PC-3 (cell line): ENCODE data around the gene GDPD5. TPM values are rescaled to one million over a fixed set of nuclear protein-coding genes. Genes with fewer than 3 reads are reported as not detected.

Experiments used
- ATAC-seq: fragments of 200-7000 bp; cut with Tn5 transposase; 2 replicates; pipeline ENCODE4 v1.9.1; 2020; ENCODE audit warnings: mild to moderate bottlenecking, moderate library complexity
- BruUV-seq: library from RNA; stranded (reverse); fragments of 400-500 nt; replicated peaks from 2 replicates; lab custom pipeline; 2021; lab: Mats Ljungman, UMichigan
- CTCF ChIA-PET: fragments of 300-600 bp; sonication (Branson Sonifier 250); formaldehyde crosslinking; loops from one replicate; lab custom pipeline; 2022; ENCODE audit warnings: antibody characterized with exemption; lab: Charles Lee
- POLR2A ChIA-PET: fragments of 300-600 bp; sonication (Branson Sonifier 250); formaldehyde crosslinking; loops from one replicate; lab custom pipeline; 2022; ENCODE audit warnings: antibody characterized with exemption; ENCODE audit not compliant: unreplicated experiment; lab: Charles Lee
- DNase-seq: peaks from one replicate; pipeline ENCODE4 v3.0.0-alpha.2; 2015
- H2AFZ ChIP-seq: fragments of 300-600 bp; sonication (generic); 2 replicates; pipeline ENCODE4 v1.6.0; 2016; ENCODE audit warnings: antibody characterized with exemption, low read length
- H3F3A ChIP-seq: fragments of 300-600 bp; sonication (generic); one replicate; pipeline ENCODE4 v1.6.0; 2017; ENCODE audit warnings: antibody characterized with exemption, low read length, control low read depth, mild to moderate bottlenecking; ENCODE audit not compliant: unreplicated experiment
- H3K27ac ChIP-seq: fragments of 300-600 bp; sonication (generic); 2 replicates; pipeline ENCODE4 v1.5.1; 2016; ENCODE audit warnings: mild to moderate bottlenecking, low read length
- H3K27me3 ChIP-seq: fragments of 300-600 bp; sonication (generic); 2 replicates; pipeline ENCODE4 v1.6.1; 2016; ENCODE audit warnings: low read length, mixed read lengths
- H3K36me3 ChIP-seq: fragments of 300-600 bp; sonication (generic); 2 replicates; pipeline ENCODE4 v1.6.1; 2016; ENCODE audit warnings: low read depth, mixed run types, low read length, mixed read lengths
- H3K4me1 ChIP-seq: fragments of 300-600 bp; sonication (generic); 2 replicates; pipeline ENCODE4 v1.5.1; 2016; ENCODE audit warnings: low read length; ENCODE audit not compliant: insufficient read depth
- H3K4me2 ChIP-seq: fragments of 300-600 bp; sonication (generic); 2 replicates; pipeline ENCODE4 v1.6.0; 2016; ENCODE audit warnings: low read length
- H3K4me3 ChIP-seq: fragments of 300-600 bp; sonication (generic); 2 replicates; pipeline ENCODE4 v1.5.1; 2016; ENCODE audit warnings: mild to moderate bottlenecking, low read length, mixed read lengths
- H3K79me2 ChIP-seq: fragments of 300-600 bp; sonication (generic); 2 replicates; pipeline ENCODE4 v1.6.1; 2017; ENCODE audit warnings: low read length, mixed read lengths
- H3K9ac ChIP-seq: fragments of 300-600 bp; sonication (generic); 2 replicates; pipeline ENCODE4 v1.6.0; 2016; ENCODE audit warnings: mild to moderate bottlenecking, low read length
- H3K9me2 ChIP-seq: fragments of 300-600 bp; sonication (generic); replicated peaks from 2 replicates; pipeline ENCODE4 v1.6.1; 2016; ENCODE audit warnings: mixed run types, low read length, mixed read lengths
- H3K9me3 ChIP-seq: fragments of 300-600 bp; sonication (generic); 2 replicates; pipeline ENCODE4 v1.6.1; 2016; ENCODE audit warnings: low read length, mixed read lengths
- H4K20me1 ChIP-seq: fragments of 300-600 bp; sonication (generic); 2 replicates; pipeline ENCODE4 v1.6.1; 2016; ENCODE audit warnings: low read length, mixed read lengths
- EZH2 ChIP-seq: fragments of 300-600 bp; sonication (generic); IDR thresholded peaks from one replicate; pipeline ENCODE4 v1.6.1; 2017; ENCODE audit warnings: antibody characterized with exemption, mild to moderate bottlenecking, low read length; ENCODE audit not compliant: unreplicated experiment
- EZH2phosphoT487 ChIP-seq: fragments of 300-600 bp; sonication (generic); IDR thresholded peaks from 2 replicates; pipeline ENCODE4 v1.6.1; 2018; ENCODE audit warnings: mild to moderate bottlenecking, antibody characterized with exemption, low read length, borderline replicate concordance
- intact Hi-C: fragments of 100-400 bp; cut with micrococcal nuclease; formaldehyde crosslinking; loops from 2 replicates; pipeline ENCODE4 v1.9.0; 2023
- total RNA-seq: library from RNA; depleted of rRNA; stranded (reverse); fragments of >200 nt; gene quantifications from 2 replicates; pipeline ENCODE4 v1.2.3, GENCODE V29; 2014
- TF ChIP-seq, protein P1 (sequence below): fragments of 300-600 bp; sonication (generic); conservative IDR thresholded peaks from 2 replicates; pipeline ENCODE4 v1.5.1; 2017; ENCODE audit warnings: antibody characterized with exemption, low read depth, mild to moderate bottlenecking, low read length

Gene GDPD5
- total RNA-seq, 1 experiment from 2014 or later = 21.4 TPM

- no peaks in the 10 kb centered on the region for H3K79me2 ChIP-seq
- ATAC-seq (no peak), DNase-seq (no peak)
- no peak overlapping the region for H2AFZ ChIP-seq
- intact Hi-C loops = no loop called here
- POLR2A ChIA-PET = interaction anchor here (0.6 kb wide), 1 partner anchor 34 kb away, joined by 3 read pairs; no protein-coding TSS in a partner anchor
- no peaks in the 10 kb centered on the region for H3K36me3 ChIP-seq
- no peak overlapping the region for H3K9ac ChIP-seq
- no peaks in the 10 kb centered on the region for H3K9me3 ChIP-seq
- CTCF ChIA-PET = no interaction called here
- TF ChIP-seq EZH2phosphoT487 (no peak), EZH2 (no peak)
- TF ChIP-seq, protein P1, sequence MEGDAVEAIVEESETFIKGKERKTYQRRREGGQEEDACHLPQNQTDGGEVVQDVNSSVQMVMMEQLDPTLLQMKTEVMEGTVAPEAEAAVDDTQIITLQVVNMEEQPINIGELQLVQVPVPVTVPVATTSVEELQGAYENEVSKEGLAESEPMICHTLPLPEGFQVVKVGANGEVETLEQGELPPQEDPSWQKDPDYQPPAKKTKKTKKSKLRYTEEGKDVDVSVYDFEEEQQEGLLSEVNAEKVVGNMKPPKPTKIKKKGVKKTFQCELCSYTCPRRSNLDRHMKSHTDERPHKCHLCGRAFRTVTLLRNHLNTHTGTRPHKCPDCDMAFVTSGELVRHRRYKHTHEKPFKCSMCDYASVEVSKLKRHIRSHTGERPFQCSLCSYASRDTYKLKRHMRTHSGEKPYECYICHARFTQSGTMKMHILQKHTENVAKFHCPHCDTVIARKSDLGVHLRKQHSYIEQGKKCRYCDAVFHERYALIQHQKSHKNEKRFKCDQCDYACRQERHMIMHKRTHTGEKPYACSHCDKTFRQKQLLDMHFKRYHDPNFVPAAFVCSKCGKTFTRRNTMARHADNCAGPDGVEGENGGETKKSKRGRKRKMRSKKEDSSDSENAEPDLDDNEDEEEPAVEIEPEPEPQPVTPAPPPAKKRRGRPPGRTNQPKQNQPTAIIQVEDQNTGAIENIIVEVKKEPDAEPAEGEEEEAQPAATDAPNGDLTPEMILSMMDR = no peak
- no peaks in the 10 kb centered on the region for H3K27me3 ChIP-seq
- peaks cover 19% of the 10 kb centered on the region for H3K4me1 ChIP-seq
- no TSS peak for BruUV-seq
- H3F3A ChIP-seq = no peaks in the 10 kb centered on the region
- H3K4me3 ChIP-seq = no peak overlapping the region
- H4K20me1 ChIP-seq = no peaks in the 10 kb centered on the region
- H3K27ac ChIP-seq = no peak overlapping the region
- no peak overlapping the region for H3K4me2 ChIP-seq
- H3K9me2 ChIP-seq = no peaks in the 10 kb centered on the region
Observed at GRCh38 chr11:75434051-75434450, 91.7 kb downstream of the GDPD5 start.

DNA sequence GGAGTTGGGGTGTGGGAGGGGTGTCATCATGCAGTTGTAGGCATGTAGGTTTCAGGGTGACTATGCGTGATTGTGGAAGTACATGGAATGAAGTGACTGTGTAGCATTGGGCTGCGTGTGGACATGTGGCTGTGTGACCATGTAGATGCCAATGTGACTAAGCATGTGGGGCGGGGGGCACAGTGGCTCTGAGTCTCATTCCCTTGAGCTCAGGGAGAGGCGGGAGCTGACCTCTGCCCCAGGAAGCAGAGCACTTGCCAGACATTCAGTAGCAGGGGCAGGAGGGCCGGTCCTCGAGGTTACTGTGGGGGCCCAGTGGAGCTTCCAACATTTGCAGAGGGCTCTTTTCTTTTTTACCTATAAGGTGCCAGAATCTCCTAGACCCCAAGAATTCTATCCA, 92.3 kb downstream of the GDPD5 start:
- Histone ChIP-seq H3K4me1 (peaks cover 23% of the 10 kb centered on the region), H4K20me1 (no peaks in the 10 kb centered on the region), H3K79me2 (no peaks in the 10 kb centered on the region), H3K9me3 (no peaks in the 10 kb centered on the region), H3K9me2 (no peaks in the 10 kb centered on the region), H3F3A (no peaks in the 10 kb centered on the region), H3K27me3 (no peaks in the 10 kb centered on the region), H3K9ac (no peak overlapping the region), H3K27ac (no peak overlapping the region), H3K36me3 (no peaks in the 10 kb centered on the region), H3K4me2 (no peak overlapping the region), H3K4me3 (no peak overlapping the region), H2AFZ (no peak overlapping the region)
- POLR2A ChIA-PET = interaction anchor here (0.6 kb wide), 1 partner anchor 33 kb away, joined by 3 read pairs; no protein-coding TSS in a partner anchor
- TF ChIP-seq, protein P1 = no peak
- TF ChIP-seq EZH2 (no peak), EZH2phosphoT487 (no peak)
- DNase-seq (no peak), ATAC-seq (no peak)
- no TSS peak for BruUV-seq
- CTCF ChIA-PET = no interaction called here
- intact Hi-C loops = no loop called here

DNA sequence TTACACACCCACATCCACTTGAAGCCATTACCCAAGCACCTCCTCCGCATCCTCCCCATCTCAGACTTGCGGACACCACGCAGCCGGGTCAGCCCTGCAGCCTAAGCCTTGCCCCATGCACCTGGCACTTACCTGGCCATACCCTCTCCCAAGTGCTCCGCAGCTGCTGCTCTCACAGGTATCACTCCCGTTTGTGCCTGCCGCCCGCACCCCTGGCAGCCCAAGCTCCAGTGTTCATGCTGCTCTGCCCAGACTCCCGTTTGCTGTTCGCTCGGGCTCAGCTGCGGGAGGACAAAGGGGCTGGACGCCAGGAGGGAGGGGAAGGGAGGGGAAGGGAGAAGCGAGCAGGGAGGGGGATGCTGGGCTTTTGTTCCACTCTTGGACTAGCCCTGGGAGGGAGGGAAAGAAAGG, 92.8 kb downstream of the GDPD5 start, which contains the start of gene KLHL35:
Gene KLHL35, minus strand, starts transcription at position 293 of the 411 bp plus-strand sequence. CDS start 2,574 bp downstream, outside the sequence.
- POLR2A ChIA-PET = no interaction called here
- no peaks in the 10 kb centered on the region for H3K27me3 ChIP-seq

More for the DNA sequence above, 92.8 kb downstream of the GDPD5 start, which contains the start of gene KLHL35:
- Histone ChIP-seq H3F3A (no peaks in the 10 kb centered on the region), H3K9me2 (no peaks in the 10 kb centered on the region), H3K36me3 (no peaks in the 10 kb centered on the region), H3K4me2 (no peak within 1 kb of the TSS), H2AFZ (no peak within 1 kb of the TSS), H3K9me3 (no peaks in the 10 kb centered on the region), H3K9ac (no peak within 1 kb of the TSS), H4K20me1 (no peaks in the 10 kb centered on the region), H3K4me3 (no peak within 1 kb of the TSS), H3K4me1 (peaks cover 25% of the 10 kb centered on the region), H3K27ac (no peak within 1 kb of the TSS), H3K79me2 (no peaks in the 10 kb centered on the region)
- BruUV-seq = no TSS peak
- TF ChIP-seq, protein P1 = no peak
- TF ChIP-seq EZH2 = no peak
- no peak for TF ChIP-seq EZH2phosphoT487
- CTCF ChIA-PET = no interaction called here
- DNase-seq (no peak), ATAC-seq (no peak)
- intact Hi-C loops = no loop called here
